Nephron (organoid): ENCODE data around the gene HIC1.

Experiments
- H3K27ac Mint-ChIP-seq, 3 experiments: 2 replicates each; pipeline ENCODE4 v1.8.0; 2020; ENCODE audit warnings: mixed read lengths in 3 of 3, mild to moderate bottlenecking in 2 of 3, moderate library complexity in 1 of 3
- H3K27me3 Mint-ChIP-seq: 2 replicates; pipeline ENCODE4 v1.8.0; 2021; ENCODE audit warnings: low read depth, mild to moderate bottlenecking, moderate library complexity, mixed read lengths
- H3K36me3 Mint-ChIP-seq: 2 replicates; pipeline ENCODE4 v1.8.0; 2020; ENCODE audit warnings: low read depth, mixed read lengths
- H3K4me1 Mint-ChIP-seq: 2 replicates; pipeline ENCODE4 v1.8.0; 2020; ENCODE audit warnings: mixed read lengths
- H3K4me3 Mint-ChIP-seq, 3 experiments: 2 replicates each; pipeline ENCODE4 v1.8.0; 2020; ENCODE audit warnings: mild to moderate bottlenecking in 3 of 3, mixed read lengths in 3 of 3, moderate library complexity in 2 of 3
- H3K9me3 Mint-ChIP-seq: 2 replicates; pipeline ENCODE4 v1.8.0; 2020; ENCODE audit warnings: mixed read lengths
- TF ChIP-seq, protein P1 (sequence below), 3 experiments: fragments of 200-600 bp; sonication (generic); IDR thresholded peaks; one replicate each; pipeline ENCODE4 v1.5.0; 2021; ENCODE audit warnings: antibody characterized with exemption in 3 of 3; ENCODE audit not compliant: unreplicated experiment in 3 of 3

HIC1 gene

DNA sequence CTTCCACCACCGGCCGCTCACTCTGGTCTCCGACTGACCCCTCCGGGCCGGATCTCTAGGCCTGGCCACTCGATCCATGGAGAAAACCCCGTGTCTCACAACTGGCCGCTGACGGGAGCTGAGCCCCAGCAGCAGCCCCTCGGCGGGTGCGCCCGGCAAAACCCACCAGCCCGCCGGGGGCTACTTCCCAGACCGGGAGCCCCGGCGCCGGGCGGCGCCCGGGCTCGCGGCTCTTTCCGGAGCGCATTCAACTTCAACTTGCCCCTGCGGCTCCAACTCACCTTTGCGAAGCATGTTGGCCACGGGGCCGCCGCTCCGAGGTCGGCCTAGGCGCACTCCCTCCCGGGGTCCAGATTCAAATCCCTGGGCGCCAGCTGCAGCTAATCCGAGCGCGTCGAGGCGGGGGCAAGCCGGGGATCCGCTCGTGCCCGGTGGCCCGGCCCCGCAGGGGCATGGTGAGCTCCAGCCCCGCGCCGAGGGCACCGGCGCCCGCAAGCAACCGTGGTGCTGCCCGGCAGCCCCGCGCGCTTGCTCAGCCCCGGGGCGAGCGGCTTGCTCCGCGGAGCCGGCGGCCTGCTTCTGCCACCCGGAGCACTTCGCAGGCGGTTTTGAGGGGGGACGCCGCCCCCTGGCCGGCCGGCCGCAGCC lies 30.2 kb upstream of the HIC1 start:
- H3K4me1 Mint-ChIP-seq: peaks cover 6% of the 10 kb centered on the region
- TF ChIP-seq, protein P1, sequence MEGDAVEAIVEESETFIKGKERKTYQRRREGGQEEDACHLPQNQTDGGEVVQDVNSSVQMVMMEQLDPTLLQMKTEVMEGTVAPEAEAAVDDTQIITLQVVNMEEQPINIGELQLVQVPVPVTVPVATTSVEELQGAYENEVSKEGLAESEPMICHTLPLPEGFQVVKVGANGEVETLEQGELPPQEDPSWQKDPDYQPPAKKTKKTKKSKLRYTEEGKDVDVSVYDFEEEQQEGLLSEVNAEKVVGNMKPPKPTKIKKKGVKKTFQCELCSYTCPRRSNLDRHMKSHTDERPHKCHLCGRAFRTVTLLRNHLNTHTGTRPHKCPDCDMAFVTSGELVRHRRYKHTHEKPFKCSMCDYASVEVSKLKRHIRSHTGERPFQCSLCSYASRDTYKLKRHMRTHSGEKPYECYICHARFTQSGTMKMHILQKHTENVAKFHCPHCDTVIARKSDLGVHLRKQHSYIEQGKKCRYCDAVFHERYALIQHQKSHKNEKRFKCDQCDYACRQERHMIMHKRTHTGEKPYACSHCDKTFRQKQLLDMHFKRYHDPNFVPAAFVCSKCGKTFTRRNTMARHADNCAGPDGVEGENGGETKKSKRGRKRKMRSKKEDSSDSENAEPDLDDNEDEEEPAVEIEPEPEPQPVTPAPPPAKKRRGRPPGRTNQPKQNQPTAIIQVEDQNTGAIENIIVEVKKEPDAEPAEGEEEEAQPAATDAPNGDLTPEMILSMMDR (IDR thresholded peaks at IDR 0.05; ENCODE audit: unreplicated experiment in 3 of 3): no peak
- H3K27ac Mint-ChIP-seq: no peak overlapping the region
- H3K9me3 Mint-ChIP-seq: peaks cover 3% of the 10 kb centered on the region
- peaks cover 79% of the 10 kb centered on the region for H3K27me3 Mint-ChIP-seq
- peak overlapping the region; percentile 82 to 85 (median 83) for H3K4me3 Mint-ChIP-seq
- no peaks in the 10 kb centered on the region for H3K36me3 Mint-ChIP-seq

DNA sequence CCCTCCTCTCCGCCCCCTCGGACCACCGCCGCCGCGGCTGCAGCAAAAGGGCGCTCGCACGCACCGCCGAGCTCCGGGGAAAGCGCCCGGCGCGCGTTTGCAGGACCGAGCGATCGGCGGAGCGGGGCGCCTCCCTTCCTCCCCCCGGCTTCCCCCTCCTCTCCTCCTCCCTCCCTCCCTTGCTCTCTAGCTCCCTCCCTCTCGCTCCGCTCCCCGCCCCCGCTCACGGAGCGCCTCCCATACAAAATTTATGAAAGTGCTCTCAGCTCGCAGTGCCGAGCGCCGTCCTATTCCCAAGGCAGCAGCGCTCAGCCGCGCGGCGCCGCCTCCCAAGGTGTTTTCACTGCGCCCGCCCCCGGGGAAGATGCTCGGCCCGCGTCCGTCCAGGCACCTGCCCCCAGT lies 29.7 kb upstream of the HIC1 start, which contains the start of gene RTN4RL1:
Gene RTN4RL1 (minus strand): TSS at position 115 of the 402 bp plus-strand sequence. CDS start 469 bp downstream, outside the sequence.
- Mint-ChIP-seq H3K27me3 (peaks cover 74% of the 10 kb centered on the region), H3K4me1 (peaks cover 6% of the 10 kb centered on the region), H3K4me3 (peak within 1 kb of the TSS; percentile 82 to 85 (median 83)), H3K36me3 (no peaks in the 10 kb centered on the region), H3K27ac (peak within 1 kb of the TSS in 2 of 3 experiments; percentile 3 to 74), H3K9me3 (peaks cover 3% of the 10 kb centered on the region)
- TF ChIP-seq, protein P1 (IDR thresholded peaks at IDR 0.05; ENCODE audit: unreplicated experiment in 3 of 3): no peak

DNA sequence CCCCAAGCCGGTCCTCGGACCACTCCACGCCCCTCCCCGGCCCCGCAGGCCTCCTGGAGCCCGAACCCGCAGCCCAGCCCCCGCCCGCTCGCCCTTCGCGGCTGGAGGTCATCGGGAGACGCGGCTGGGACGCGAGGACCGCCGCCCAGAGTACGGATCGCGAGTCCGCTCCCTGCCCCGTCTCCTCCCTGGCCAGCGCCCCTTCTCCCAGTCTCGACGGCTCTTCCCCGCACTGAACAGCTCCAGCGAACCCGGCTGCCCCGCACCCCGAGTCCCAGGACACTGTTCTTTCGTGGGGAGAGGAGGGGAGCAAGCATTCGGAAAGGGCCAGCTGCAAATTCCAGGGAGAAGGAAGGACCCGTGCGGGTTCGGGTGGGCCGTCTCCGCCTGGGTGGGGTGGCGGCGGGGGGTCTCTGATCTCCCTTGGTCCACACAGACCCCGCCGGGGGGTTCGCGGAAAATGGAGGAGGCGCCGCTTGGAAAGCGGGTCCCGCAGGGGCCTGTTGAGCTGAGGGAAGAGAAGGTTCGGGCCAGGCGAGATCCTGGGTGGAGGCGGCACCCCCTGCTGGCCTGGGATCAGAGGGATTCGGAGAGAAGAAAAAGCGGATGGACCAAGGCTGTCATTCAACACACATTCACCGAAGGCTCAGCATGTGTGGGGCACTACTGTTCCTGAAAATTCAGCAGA lies 29.1 kb upstream of the HIC1 start:
- Mint-ChIP-seq H3K27me3 (peaks cover 68% of the 10 kb centered on the region), H3K36me3 (no peaks in the 10 kb centered on the region), H3K27ac (peak overlapping the region in 2 of 3 experiments; percentile 3 to 74), H3K4me3 (peak overlapping the region; percentile 81 to 82 (median 82)), H3K9me3 (peaks cover 3% of the 10 kb centered on the region), H3K4me1 (peaks cover 12% of the 10 kb centered on the region)
- TF ChIP-seq, protein P1 (IDR thresholded peaks at IDR 0.05; ENCODE audit: unreplicated experiment in 3 of 3): peak; percentile 70 to 77 (median 72)

DNA sequence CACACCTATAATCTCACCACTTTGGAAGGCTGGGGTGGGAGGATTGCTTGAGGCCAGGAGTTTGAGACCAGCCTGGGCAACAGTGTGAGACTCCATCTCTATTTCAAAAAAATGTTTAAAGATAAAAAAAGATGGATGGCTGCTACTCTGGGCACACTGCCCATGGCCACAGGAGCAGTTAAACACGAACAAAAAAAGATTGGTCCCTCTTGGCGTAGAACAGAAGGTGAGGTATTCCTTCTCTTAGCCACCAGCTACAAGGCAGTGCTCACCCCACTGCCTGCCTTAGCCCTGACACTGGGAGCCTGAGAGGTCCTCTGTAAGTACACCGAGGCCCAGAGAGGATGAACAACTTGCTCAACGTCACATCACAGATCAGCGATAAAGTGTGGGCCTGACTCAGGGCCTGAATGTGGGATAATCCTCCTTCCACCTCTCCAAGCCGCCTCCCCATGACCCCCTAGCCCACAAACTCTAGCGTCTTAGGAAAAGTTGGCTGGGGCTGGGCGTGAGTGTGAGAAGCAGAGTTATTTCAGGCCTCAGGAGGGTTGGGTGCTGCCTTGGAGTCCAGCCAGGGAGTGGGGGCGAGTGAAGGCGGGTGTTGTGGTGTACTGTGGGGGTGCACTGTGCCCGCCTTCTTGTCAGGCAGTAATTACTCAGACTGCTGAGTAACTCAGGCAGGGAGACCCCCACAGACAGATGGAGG lies 27.2 kb upstream of the HIC1 start:
- peaks cover 54% of the 10 kb centered on the region for H3K27me3 Mint-ChIP-seq
- H3K27ac Mint-ChIP-seq: no peak overlapping the region
- TF ChIP-seq, protein P1 (IDR thresholded peaks at IDR 0.05; ENCODE audit: unreplicated experiment in 3 of 3): no peak
- peak overlapping the region; percentile 57 to 69 (median 60) for H3K4me3 Mint-ChIP-seq
- peaks cover 3% of the 10 kb centered on the region for H3K9me3 Mint-ChIP-seq
- H3K36me3 Mint-ChIP-seq: no peaks in the 10 kb centered on the region
- peaks cover 15% of the 10 kb centered on the region for H3K4me1 Mint-ChIP-seq

DNA sequence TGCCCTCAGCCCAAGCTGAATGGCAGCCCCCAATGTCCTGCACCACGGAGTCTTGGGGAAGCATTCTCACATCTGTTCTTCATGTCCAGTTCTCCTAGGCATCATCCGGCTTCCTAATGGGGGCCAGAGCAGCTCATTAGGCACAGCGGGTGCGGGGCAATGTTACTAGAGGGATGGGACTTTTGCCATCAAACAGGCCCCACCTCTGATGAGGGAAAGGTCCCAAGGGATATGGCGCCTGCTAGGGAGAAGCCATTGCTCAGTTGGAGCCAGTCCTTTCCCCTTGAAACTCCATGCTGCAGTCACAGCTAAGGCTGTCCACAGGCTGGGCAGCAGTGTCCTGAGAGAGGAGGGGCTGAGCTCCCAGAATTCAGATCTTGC lies 26.7 kb upstream of the HIC1 start:
- H3K9me3 Mint-ChIP-seq: peaks cover 3% of the 10 kb centered on the region
- H3K27me3 Mint-ChIP-seq: peaks cover 48% of the 10 kb centered on the region
- no peak overlapping the region for H3K27ac Mint-ChIP-seq
- H3K4me3 Mint-ChIP-seq: peak overlapping the region; percentile 67 to 83 (median 80)
- TF ChIP-seq, protein P1 (IDR thresholded peaks at IDR 0.05; ENCODE audit: unreplicated experiment in 3 of 3): no peak
- H3K4me1 Mint-ChIP-seq: peaks cover 15% of the 10 kb centered on the region
- no peaks in the 10 kb centered on the region for H3K36me3 Mint-ChIP-seq
